AG09319 (cell line): ENCODE measurements around the gene SLIT3.
"Not testable (repeated sequence)": the region's sequence is repeated elsewhere in the genome, so short reads cannot be mapped to it uniquely, and the experiment has no call there.

Experiments used
- DNase-seq: peaks from one replicate; pipeline ENCODE4 v3.0.0-alpha.2; 2010; ENCODE audit warnings: low read depth; ENCODE audit errors: extremely low read depth
- TF ChIP-seq, protein P1 (sequence below): IDR thresholded peaks from 2 replicates; pipeline ENCODE4 v1.5.1; 2011; ENCODE audit warnings: low read depth, mild to moderate bottlenecking, inconsistent platforms, low read length, moderate library complexity

SLIT3 gene

DNA sequence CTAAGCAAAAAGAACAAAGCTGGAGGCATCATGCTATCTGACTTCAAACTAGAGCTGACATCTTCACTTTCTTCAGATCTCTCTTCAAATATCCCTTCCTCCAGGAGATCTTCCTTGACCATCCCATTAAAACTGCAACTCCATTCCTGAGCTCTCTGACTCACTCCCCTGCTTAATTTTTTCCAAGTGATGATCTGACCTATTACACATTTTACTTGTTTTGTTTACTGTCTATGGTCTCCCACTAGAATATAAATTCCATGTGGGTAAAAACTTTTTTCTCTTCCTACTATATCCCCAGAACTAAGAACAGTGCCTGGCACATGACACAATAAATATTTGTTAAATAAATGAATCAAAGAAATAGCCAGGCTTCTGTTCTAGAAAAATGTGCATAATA lies 87.5 kb downstream of the SLIT3 start:
- TF ChIP-seq, protein P1, sequence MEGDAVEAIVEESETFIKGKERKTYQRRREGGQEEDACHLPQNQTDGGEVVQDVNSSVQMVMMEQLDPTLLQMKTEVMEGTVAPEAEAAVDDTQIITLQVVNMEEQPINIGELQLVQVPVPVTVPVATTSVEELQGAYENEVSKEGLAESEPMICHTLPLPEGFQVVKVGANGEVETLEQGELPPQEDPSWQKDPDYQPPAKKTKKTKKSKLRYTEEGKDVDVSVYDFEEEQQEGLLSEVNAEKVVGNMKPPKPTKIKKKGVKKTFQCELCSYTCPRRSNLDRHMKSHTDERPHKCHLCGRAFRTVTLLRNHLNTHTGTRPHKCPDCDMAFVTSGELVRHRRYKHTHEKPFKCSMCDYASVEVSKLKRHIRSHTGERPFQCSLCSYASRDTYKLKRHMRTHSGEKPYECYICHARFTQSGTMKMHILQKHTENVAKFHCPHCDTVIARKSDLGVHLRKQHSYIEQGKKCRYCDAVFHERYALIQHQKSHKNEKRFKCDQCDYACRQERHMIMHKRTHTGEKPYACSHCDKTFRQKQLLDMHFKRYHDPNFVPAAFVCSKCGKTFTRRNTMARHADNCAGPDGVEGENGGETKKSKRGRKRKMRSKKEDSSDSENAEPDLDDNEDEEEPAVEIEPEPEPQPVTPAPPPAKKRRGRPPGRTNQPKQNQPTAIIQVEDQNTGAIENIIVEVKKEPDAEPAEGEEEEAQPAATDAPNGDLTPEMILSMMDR: no peak
- DNase-seq: peak; percentile 19

DNA sequence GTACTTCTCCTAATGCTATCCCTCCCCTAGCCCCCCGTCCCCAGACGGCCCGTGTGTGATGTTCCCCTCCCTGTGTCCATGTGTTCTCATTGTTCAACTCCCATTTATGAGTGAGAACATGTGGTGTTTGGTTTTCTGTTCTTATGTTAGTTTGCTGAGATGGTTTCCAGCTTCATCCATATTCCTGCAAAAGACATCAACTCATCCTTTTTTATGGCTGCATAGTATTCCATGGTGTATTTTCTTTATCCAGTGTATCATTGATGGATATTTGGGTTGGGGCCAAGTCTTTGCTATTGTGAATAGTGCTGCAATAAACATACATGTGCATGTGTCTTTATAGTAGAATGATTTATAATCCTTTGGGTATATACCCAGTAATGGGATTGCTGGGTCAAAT lies 89.2 kb downstream of the SLIT3 start:
- not testable (repeated sequence) for DNase-seq

DNA sequence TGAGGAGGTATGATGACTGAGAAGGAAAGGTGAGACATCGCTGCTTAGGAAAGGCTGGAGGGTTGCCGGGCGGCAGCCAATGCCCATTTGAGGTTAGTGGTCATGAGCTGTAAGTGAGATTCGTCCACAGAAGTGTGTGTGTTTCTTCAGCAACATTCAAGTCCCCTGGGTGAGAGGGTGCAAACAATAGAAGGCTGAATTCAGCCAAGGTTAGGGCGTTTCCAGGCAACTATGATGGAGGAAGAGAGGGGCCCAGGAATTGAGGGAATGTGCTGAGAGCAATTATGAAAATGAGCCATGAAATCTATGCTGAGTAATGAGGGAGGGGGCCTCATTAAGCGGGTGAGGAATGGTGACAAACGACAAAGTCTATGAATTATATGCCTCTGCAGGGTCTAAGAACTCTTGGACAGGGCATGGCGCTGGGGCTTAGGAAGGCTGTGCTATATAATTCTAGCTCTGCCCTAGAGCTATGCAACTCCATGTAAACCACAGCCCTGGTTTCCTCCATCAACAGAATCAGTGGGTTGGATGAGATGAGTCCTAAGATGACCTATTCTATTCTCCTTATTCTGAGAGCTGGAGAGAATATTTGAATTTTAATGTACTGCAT lies 96.0 kb downstream of the SLIT3 start:
- TF ChIP-seq, protein P1: no peak
- no peak for DNase-seq

DNA sequence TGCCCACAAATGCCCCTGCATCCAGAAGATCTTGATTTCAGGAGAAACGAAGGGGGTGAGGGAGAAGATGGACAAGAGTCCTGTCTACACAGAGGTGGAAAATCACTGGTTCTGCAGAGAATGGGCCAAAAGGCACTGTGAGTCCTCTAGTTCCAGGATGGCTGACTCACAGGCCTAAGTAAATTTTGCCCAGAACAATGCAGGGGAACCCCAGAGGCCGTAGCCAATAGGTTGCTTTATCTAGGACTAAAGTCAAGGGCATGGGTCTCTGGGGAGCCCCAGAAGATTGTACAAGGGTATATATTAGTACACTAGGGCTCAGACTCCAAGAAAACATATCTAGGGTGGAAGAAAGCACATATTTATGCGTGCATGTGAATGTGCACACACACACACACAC lies 98.0 kb downstream of the SLIT3 start:
- TF ChIP-seq, protein P1: no peak

DNA sequence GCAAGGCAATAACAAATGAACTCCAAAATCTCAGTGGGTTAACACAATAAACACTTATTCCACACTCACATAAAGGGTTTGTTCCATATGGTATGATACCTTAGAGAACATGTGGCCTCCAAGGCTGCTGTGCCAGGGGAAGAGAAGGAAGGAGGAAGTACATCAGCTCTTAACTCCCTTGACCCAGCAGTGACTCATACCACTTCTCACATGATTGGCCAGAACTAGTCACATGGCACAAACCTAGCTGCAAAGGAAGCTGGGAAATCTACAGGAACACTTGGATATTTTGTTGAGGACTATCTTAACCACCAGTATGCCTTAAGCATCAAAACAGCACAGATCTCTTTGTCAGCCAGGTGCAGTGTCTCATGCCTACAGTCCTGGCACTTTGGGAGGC lies 99.3 kb downstream of the SLIT3 start:
- DNase-seq: no peak
- TF ChIP-seq, protein P1: no peak

More for the DNA sequence above, 98.0 kb downstream of the SLIT3 start:
- no peak for DNase-seq

DNA sequence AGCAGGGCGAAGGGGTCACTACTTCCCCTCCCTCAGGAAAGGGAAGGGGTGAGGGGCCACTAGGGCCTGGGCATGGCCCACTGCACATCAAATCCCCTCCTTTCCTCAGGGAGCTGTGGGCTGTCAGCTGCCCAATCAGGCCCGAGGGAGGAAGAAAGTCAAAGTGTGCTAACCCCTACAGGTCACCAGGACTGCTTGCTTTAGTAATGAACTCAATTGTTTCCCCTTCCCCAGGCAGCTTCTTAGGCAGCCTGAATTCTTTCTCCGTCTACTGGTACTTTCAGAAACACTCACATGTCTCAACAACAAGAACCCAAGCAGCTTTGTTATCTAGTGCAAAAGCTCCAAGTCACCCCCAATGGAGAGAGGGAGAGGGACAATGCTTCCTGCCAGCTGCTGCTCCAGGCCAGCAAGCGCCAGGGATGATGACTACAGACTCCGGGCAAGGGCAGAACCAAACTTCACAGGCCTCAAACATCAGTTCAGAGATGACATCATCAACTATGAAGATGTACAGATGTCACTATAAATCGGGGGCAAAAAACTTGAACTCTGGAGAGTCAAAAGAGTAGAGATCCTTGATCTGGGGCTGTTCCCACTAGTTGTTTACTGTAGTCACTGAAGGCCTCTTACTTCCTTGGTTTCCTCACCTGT lies 100.7 kb downstream of the SLIT3 start:
- no peak for DNase-seq

DNA sequence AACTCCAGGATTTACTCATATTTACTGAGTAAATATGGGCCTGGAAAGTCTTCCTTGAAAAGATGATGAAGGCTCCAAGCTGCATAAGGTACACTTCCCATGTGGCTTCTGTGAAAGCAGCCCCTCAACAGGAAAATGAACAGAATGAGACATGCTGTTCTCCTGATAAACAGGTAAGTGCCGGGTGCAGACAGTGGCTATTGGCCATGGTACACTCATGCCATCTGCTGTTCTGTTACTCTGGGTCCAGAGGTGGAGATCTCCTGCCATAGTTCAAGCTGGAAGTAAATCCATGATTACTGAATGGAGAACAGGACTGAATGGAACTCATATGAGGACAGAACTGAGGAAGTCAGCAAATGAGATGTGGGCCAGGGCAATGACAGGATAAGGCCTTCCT lies 103.6 kb downstream of the SLIT3 start:
- TF ChIP-seq, protein P1: no peak
- DNase-seq: no peak

More for the DNA sequence above, 100.7 kb downstream of the SLIT3 start:
- TF ChIP-seq, protein P1: no peak

DNA sequence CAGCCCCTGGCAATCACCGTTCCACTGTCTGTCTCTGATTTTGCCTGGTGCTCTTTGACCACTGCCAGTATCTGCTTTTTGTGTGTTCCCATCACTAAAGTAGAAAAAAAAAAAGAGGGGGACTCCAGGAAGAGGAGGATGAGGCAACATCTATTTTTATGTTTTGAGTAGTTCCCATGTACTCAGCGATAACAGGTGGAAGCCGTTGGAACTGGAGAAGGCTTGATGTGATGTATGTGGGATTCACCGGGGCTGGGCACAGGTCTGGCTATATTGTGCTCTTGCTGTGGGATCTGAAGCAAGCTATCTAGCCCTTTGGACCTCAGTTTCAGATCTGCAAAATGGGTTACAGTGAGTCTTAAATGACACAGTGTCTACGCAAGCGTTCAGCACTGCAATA lies 104.9 kb downstream of the SLIT3 start:
- TF ChIP-seq, protein P1: no peak
- no peak for DNase-seq
